GM04504 (cell line): ENCODE data around the gene SH3BGRL2.
A peak's percentile ranks its signal among the peaks of the same experiment; 100 is the strongest.

ENCODE experiments used
- DNase-seq: peaks from one replicate; pipeline ENCODE4 v3.0.0-alpha.2; 2012; ENCODE audit warnings: low read depth

Gene SH3BGRL2

DNA sequence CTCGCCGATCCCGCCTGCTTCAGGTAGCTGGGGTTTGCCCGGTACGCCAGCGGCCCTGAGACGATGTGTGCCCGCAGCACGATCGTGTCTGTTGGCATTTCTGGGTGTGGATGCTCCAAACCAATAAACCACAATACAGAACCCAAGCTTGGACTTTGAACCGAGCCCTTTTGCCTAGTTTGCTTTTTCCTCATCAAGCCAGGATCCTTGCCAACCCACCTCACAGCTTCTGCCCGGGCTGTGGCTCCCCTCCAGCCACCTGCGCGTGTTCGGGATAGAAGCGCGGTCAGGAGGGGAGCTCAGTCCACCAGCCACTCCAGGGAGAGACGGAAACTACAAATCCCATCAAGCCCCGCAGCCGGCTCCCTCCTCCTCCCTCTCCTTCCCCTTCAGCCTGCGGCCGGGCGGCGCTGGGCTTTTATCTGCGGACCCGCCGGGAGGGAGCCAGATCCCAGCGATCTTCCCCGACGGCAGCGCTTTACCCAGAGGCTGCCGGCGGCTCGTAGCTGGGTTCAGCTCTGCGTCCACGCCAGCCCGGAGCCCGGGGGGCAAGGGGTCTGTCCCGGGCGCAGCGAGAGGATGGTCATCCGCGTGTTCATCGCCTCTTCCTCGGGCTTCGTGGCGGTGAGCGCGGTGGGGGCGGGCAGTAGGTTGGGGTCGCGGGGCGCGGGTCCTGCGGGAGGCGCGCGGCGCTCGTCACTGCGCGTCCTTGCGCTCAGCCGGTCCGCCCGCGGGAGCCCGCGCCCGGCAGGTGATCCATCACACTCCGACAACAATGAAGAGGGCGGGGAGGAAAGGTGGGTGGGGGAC, at the start of gene SH3BGRL2:
Gene SH3BGRL2 (plus strand): TSS at position 447 of the 810 bp plus-strand sequence. CDS start 133 bp downstream, at position 580.
- peak; percentile 3 for DNase-seq

DNA sequence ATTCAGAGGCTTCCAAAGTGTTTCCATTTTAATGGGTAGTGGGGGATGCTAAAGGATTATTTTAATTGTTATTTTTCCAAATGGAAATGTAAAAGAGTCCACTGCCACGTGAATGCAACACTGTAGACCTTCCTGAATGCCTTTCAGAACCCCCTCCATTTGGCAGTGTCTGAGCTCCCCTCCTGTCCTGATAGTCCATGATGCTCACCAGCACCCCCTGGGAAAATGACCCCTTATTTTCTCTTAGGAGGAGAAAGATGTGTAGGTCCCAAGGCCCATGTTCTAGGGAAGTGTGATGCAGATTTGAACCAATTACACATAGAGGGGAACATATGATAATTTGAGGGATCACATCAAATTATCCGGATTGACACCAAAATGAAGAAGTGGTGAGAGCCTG, 46.8 kb upstream of the SH3BGRL2 start:
- DNase-seq: no peak

DNA sequence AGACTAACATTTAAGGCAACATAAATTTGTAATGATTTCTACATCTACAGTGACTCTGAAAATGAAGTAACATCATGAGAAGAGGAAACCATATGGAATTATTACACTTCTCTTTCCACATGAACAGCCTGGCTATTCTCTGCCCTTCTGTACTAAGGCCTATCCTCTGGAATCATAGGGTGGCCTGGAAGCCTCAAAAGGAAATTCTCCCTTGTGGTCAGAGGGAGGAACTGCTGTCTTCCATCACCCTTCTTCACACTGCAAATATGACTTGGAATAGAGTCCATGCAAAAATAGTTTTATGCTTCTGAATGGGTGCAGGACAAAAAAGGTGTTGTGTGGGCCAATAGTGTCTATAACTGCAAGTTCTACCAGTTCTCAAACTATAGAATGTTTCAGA, 44.6 kb upstream of the SH3BGRL2 start:
- DNase-seq: peak; percentile 12

DNA sequence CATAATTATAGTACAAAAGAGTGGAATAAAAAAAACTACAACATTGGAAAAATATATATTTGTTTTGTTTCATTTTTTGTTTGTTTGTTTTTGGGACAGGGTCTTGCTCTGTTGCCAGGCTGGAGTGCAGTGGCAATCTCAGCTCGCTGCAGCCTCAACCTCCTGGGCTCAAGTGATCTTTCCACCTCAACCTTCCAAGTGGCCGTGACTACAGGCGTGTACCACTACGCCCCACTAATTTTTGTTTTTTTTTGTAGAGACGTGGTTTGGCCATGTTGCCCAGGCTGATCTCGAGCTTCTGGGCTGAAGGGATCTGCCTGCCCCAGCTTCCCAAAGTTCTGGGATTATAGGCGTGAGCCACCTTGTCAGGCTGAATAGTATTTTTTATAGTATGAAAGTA, 41.4 kb upstream of the SH3BGRL2 start:
- no peak for DNase-seq

DNA sequence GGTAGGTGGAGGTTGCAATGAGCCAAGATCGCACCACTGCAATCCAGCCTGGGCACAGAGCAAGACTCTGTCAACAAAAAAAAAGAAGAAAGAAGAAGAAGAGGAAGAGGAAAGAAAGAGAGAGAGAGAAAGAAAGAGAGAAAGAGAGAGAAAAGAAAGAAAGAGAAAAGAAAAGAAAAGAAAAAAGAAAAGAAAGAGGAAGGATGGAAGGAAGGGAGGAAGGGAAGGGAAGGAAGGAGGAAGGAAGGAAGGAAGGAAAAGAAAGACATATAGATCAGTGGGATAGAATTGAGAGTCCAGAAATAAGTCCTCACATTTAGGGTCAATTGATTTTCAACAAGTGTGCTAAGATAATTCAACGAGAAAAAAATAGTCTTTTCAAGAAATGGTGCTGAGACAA, 34.0 kb upstream of the SH3BGRL2 start:
- DNase-seq: no peak

DNA sequence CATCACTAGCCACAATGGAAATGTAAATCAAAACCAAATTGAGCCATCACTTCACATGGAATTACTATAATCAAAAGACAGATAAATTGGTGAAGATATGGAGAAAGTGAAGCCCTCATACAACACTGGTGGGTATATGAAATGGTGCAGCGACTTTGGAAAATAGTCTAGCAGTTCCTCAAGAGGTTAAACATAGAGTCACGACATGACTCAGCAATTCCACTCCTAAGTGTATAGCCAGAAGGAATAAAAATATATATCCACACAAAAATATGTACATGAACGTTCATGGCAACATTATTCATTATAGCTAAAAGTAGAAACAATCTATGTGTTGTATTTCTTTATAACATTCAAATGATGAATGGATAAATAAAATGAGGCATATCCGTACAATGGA, 33.1 kb upstream of the SH3BGRL2 start:
- no peak for DNase-seq

DNA sequence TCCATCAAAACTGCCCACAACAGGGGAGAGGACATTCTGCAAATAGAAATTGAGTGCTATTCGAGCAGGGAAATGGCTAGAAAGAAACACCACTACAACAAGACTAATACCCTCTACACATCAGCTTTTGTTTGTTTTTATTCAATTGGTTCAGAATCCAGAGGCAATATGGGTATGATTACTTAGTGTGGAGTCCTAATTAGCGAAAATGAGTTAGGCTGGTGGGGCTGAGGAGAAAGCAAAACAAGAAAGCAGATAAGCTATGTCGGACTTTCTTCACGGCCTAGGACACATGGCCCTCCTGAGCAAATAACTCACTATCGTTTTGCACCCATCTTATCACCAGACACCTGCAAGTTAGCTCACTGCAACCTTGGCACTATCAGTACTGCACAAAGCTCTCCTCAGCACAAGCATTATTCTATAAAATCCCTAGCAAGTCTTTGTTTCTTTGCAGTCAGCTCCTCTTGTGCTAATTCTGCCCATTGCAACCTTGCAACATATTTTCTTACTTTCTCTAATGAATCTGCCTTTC, 31.3 kb upstream of the SH3BGRL2 start:
- DNase-seq: no peak

DNA sequence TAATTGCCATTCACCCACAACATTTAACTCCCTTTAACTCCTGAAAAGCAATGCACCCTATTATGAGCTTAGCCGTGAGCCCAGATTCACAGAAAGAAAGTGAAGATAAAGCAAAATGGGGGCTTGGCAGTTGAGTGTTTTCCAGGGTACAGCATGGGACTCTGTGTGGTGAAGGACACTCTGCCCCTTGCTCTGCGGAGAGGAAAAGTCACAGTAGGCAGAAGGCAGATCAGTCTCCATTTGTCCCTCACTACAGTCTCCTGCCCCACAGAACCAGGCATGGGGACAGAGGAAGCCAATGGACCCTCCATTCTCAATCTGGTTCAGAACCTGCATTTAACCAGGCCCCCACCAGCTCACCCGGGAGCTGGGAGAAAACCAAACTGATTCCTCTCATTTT, 30.8 kb upstream of the SH3BGRL2 start:
- DNase-seq: no peak

DNA sequence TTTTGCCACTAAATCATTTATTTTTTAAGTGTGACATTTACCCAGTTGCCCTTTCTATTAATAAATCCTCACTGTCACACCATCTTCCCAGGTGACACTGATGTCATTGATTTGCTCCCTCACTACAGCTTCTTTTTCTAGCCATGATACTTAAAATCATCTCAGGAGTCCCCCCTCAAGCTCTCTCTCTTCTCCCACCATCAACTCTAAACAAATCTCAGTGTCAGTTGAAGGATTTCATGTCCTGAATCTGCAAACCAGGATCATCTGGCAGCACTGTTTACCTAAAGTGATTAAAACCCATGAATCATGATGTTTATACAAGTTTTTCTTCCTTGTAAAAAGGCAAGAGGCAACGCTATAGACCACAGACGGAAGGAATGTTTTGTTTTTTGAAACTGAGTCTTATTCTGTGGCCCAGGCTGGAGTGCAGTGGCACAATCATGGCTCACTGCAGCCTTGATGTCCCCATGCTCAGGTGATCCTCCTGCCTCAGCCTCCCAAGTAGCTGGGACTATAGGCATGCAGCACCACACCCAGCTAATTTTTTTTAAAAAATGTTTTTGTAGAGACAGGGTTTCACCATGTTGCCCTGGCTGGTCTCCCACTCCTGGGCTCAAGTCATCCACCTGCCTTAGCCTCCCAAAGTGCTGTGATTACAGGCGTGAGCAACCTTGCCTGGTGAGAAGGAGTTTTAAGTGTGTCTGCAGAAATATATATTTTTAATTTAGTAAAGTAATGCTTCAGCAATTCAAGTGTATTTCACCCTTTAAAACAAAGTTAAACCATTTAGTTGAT, 30.1 kb upstream of the SH3BGRL2 start:
- peak; percentile 12 for DNase-seq

DNA sequence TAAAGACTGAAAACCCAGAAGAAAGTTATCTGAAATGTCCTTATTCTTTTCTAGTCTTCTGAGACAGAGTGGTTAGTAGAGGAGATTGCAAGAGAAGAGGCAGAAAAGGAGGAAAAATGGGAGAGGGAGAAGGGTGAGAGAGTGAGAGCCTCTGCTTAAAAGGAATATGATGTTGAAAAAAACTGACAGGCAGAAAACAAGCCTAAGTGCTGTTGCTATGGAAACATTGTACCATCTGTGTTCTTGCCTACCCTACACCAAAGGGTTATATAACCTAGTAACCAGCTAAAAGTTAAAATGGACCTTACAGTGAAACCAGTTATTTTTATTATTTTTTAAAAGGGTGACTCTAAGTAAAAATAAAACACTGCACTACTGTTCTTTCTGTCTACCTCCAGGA, 28.3 kb upstream of the SH3BGRL2 start:
- DNase-seq: no peak

DNA sequence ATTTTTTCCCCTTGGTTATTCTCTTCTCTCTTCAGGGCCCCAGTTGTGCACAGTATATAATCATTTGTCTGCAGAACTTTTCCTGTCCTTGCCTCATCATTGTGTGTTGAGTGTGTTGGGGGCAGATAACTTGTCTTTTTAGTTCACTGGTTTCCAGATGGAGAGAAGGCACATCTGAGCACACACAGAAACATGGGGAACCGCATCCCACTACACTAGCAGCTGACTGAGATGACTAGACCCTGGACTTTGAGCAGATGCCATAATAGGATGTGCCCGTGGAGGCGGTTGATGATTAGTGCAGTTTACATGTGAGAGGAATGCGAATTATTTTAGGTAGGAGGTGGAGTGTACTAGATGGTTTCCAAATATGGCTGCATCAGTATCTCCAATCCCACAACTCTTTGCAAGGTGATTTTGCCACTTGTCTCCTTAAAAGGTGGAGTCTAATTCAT, 26.5 kb upstream of the SH3BGRL2 start:
- no peak for DNase-seq

DNA sequence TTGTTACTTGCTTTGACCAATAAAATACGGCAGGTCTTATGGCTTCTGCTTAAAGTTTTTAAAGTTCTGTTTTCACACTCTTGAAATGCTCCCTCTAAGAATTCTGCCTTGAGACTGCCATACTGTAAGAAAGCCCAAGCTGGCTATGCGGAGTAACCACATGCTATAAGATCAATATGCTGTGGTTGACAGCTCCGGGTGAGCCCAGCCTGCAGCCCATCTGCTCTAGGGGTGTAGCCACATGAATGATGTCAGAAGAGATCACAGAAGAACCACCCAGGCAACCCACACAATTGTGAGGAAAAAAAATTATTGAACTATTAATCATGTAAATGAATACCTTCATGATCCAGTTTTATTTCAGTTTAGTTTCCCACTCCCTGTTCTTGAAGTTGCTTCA, 26.1 kb upstream of the SH3BGRL2 start:
- no peak for DNase-seq

DNA sequence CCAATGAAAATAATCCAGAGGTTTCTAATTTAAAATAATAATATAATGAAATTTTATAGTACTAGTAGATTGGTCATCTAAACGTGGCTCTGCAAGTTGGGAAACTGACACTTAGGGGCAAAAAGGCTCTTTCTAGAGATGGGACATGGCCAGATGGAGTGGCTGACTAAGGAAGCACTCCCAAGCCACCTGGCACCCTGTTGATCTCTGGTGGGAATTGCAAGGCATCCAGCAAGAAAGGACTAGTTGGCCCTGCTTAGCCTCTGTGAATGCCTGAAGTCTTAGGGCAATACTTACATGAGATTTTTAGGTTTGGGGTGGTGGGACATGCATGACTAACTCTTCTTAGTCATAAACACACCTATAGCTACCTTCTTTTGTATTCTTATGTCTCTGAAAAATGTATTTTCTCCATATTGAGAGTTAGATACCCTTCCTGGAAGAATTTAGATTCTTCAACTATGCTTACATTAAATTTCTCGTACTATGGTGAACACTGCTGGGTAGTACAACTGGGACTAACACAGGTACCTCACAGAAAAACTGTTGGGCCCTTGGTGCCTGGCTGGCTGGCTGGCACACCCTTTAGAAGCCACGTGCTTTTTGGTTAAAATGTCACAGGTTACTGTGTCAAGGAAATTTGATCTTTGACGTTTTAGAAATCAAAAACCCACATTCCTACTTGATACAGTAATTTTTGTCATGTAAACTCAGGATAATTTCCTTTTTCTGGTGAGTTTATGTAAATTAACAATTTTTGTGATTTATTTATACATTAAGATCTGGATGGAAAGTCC, 25.0 kb upstream of the SH3BGRL2 start:
- no peak for DNase-seq

DNA sequence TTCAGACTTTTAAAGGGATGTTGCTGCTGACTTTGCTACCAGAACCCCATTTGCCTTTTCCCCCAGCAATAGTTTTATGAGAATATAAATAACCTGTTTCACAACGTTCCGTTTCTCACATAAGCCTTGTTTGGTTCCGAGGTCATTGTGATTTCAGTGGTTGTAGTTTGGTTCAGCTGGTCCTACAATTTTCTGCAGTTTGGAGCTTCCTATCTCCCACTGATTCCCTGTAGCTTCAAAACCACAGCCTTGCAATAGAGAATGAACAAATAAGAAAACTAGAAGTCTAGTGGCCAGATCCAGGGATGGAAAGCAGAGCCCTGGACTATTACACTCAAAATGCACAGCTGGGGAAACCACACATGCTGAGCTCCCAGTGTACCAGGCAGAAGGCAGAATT, 24.1 kb upstream of the SH3BGRL2 start:
- no peak for DNase-seq

DNA sequence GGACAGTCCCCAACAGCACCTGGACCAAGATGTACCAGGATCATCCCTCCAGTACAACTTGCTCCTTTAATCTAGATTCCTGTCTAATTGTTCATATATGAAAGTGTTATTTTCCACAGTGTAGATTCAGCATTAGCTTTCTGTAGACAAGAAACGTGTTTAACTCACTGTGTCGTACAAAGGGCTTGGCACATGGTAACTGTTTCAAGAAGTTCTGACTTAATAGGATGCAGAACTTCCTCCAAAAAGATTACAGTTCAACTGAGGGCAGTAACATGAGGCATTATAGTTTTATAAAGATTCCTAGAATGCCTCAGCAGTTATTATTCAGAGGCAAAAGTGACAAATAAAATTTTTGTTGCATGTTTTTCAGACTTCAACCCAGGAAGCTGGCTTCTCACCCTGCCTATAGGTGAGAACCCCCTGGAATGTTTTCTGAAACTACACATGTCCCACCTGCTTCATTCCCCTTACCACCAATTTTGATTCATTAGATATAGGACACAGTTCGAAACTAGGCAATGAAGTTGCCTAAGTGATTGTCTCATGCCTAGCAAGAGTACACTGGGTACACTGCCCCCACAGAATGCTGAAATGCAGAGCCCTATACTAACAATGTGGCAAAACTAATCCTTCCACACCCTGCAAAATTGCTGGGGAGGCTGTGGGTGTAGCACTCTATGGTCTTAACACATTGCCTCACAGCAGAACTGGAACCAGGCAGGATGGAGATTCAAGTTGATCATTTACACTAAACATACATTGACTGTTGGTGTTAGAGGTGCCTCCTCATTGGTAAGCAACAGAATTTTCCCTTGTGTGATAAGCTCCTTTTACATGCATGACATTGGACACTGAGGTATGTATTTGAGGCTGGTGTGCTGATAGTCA, 22.6 kb upstream of the SH3BGRL2 start:
- DNase-seq: no peak

DNA sequence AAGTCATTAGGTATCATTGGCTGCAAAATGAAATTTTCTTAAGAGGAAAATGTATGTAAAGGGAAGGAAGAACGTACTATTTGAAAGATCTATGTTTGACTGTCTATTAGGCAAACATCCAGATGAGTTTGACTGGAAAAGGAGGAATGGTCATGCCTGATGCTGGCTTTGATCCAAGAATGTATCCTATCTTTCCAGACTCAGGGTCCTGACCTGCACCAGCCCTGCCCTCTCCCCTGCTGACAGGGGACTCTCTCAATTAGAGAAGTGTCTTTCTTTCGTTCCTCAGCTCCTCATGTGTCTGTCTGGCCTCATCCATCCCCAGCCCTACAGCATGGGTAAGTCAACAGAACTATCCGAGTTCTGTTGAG, 21.9 kb upstream of the SH3BGRL2 start:
- DNase-seq: no peak

DNA sequence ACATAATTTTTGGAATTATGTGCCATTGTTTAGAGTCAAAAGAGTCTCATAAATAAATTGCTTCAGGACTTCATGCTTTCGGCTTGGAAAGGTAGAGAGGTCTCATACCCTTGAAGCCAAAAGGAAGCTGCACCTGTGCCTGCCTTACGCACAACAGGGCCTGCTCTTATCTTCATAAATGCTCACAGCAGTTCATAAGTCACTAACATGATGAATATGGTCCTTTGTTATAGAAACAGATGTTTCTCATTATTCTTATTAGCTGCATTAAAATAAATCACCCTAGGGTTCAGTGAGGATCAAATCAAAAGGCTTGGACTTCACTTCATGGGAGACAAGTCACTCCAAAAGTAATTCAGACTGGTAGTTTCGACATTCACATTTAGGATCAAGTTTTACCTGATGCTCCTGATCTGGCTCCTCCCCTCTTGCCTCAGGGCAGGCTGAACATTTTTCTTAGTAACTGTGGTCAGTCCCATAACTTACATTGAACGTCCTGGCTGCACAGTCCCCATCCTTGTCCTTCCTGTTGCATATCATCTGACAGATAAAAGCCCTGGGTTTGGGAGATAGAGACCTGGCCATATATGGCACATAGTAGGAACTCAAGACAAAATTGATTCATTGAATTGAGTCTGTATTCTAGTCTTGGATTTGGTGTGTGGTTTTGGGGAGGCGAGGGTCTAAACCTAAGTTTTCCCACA, 20.7 kb upstream of the SH3BGRL2 start:
- DNase-seq: no peak

DNA sequence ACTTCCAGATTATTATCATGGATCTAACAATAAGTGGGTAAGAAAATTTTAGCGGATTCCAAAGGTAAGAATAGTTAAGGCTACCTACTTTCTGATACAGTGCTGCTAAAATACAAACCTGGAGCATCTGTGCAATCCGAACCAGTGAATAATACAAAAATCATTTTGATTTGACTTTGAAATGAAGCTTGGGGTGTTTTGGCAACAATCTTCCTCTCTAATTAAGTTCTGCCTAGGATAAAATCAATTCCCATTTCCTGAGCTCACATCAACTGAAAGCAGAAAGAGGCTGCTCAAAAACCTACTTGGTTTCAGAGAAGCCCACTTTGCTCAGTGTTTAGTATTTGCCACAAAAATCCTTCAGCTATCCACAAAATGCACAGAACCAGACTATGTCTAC, 18.7 kb upstream of the SH3BGRL2 start:
- no peak for DNase-seq

DNA sequence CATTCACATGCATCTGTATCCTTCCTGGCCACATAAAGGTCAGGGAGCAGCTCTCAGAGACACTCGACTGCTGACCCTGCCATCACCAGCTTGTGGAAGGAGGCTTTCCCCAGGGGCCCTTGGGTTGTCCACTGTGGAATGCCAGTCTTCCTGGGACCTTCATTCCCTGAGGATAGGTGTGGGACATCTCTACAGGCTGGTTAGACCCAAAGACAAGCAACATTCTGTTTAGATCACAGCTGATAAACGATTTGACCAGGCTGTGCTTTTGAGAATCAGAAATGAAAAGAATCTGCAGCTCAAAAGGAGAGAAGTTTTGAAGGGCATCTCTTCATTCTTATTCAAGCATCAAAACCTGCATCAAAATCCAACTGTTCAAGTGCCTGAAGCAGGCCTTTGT, 18.2 kb upstream of the SH3BGRL2 start:
- DNase-seq: no peak

DNA sequence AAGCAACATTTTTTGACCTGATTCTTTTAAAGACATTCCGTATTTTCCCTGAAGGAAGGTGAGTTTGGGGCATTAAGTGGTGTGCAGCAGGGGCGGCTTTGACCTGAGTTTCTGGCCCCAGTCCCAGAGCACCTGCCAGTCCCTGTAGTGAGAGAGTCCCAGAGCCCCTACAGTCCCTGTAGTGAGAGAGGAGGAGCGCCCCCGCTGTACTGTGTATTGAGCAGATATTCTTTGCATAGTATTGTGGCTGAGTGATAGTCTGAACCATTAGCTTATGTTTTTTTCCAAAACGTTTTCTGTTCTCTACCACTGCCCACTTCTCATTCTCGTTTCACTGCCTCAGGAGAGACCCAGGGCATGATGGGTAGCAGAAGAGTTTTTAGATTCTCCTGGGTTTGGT, 17.2 kb upstream of the SH3BGRL2 start:
- DNase-seq: no peak
